ENCODE data around the gene SLC37A1.

SLC37A1 gene

GRCh38 chr21:42479582-42479981 is 34.1 kb upstream of the SLC37A1 start:
- DNase-seq (ENCODE audit: low read depth) = no peak

DNA sequence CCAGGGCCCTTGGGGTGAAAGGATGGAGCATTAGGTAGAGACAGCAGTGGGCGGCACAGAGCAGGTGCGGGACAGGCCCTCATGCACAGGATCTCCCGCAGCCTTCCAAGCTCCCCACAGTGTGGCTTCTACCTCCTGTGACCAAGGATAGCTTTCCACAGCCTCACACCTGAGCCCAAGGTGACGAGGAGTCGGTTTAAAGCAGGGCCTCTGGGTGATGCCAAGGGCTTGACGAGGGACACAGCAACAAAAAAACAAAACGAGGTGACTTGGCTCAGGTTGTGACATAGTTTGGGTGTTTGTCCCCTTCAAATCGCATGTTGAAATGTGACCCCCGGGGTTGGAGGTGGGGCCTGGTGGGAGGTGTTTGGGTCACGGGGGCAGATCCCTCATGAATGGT is 32.9 kb upstream of the SLC37A1 start:
- DNase-seq (ENCODE audit: low read depth) = no peak

- DNase-seq (ENCODE audit: low read depth) = no peak
Measured at GRCh38 chr21:42481169-42481568, 32.5 kb upstream of the SLC37A1 start.

GRCh38 chr21:42484966-42485365 is 28.7 kb upstream of the SLC37A1 start:
- no peak for DNase-seq (ENCODE audit: low read depth)

DNA sequence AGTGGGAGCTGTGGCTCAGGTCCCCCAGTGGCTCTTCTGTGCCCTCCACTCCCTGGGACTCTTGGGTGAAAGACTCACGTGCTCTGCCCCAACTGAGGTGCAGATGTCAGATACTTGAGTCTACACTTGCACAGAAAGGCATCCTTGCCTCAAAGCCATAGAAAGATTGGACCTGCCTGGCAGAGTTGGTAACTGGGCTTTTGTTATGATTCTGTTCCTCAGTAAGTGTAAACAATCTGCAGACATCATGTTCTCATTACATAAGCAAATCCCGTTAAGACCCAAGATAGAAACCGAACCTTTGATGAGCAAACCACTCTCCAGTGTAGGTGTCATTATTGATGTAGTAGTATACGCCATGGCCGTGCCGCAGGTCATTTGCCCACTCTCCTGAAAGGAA is 27.6 kb upstream of the SLC37A1 start:
- no peak for DNase-seq (ENCODE audit: low read depth)

DNA sequence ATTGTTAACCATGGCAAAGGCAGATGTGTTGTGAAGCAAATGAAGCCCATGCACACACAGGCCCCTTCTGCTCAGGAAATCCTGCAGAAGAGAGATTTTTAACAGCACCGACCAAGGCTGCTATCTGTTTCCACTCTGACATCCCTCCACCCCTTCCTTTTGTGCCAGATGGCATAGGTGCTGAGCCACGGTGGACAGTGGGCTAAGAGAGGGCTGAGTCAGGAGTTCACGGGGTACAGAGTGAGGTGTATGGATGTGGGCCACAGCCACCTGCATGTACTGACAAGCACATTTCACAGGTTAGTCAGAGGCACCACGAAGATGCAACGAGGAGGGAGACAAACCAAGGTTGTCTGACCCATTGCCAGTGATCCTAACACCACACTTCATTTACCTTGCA is 27.1 kb upstream of the SLC37A1 start:
- DNase-seq (ENCODE audit: low read depth) = no peak

- DNase-seq (ENCODE audit: low read depth) = no peak
Measured at GRCh38 chr21:42489006-42489563, 24.6 kb upstream of the SLC37A1 start.

DNA sequence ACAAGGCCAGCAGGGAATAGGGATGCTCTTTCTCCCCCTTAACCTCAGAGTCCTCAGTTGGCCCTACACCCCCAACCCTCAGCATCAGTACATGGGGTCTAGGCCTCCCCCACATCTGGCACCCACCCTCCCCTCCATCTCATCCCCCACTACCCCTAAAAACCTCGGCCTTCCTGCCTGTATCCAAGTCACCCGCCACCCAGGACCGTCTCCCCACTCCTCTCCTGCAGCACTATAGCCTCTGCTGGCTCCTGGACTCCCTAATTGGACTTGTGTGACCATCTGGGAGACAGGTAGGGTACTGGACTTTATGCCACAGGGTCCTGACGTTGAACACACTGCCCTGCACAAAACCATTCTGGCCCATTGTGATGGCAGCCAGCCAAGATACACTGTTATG is 23.7 kb upstream of the SLC37A1 start:
- no peak for DNase-seq (ENCODE audit: low read depth)

GRCh38 chr21:42490720-42491119 is 22.9 kb upstream of the SLC37A1 start:
- DNase-seq (ENCODE audit: low read depth) = no peak

GRCh38 chr21:42491328-42491727 is 22.3 kb upstream of the SLC37A1 start:
- DNase-seq (ENCODE audit: low read depth) = no peak

GRCh38 chr21:42492201-42492600 is 21.5 kb upstream of the SLC37A1 start:
- DNase-seq (ENCODE audit: low read depth) = no peak

- DNase-seq (ENCODE audit: low read depth) = no peak
Measured at GRCh38 chr21:42493109-42494060, 20.3 kb upstream of the SLC37A1 start.

- DNase-seq (ENCODE audit: low read depth) = no peak
Measured at GRCh38 chr21:42495027-42495426, 18.6 kb upstream of the SLC37A1 start.

GRCh38 chr21:42495765-42496119 is 17.9 kb upstream of the SLC37A1 start:
- DNase-seq (ENCODE audit: low read depth) = no peak

DNA sequence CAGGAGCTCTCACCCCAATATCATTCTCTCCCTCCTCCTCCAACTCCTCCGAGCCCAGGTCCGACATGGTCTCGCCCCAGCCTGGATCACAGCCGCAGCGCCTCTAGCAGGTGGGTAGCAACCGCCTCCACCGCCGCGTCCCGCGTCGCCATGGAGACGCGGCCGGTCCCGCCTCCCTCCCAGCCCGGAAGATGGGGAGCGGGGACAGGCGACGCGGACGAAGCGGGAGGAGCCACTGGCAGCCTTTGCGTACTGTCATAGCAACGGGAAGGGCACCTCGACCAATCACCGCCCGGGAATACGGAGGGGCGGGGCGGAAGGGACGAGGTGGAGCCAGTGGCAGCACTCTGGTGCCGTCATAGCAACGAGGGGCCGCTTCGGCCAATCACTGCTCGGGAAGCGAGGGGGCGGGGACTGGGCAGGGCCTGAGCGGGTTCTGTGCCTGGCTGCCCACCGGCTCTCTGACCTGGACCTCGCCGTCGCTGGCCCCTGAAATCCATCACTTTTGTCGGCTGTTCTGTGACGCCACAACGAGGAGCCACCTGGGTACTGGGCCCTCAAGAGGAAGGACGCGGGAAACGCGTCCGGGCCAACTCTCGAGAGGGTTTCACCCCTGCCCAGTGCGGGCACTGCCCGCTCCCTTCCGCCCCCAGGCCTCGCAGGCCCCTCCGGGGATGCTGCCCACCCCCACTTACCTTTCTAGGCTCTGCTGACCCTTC is 17.4 kb upstream of the SLC37A1 start, which contains the start of gene RSPH1:
Gene RSPH1, minus strand, starts transcription at position 105 of the 719 bp plus-strand sequence. Its CDS starts 38 bp downstream, at position 67.
- DNase-seq (ENCODE audit: low read depth) = peak; percentile 83

GRCh38 chr21:42496839-42497202 is 16.8 kb upstream of the SLC37A1 start:
- DNase-seq (ENCODE audit: low read depth) = no peak

- DNase-seq (ENCODE audit: low read depth) = no peak
Measured at GRCh38 chr21:42498012-42498411, 15.6 kb upstream of the SLC37A1 start.

GRCh38 chr21:42499444-42500112 is 14.1 kb upstream of the SLC37A1 start:
- DNase-seq (ENCODE audit: low read depth) = no peak

DNA sequence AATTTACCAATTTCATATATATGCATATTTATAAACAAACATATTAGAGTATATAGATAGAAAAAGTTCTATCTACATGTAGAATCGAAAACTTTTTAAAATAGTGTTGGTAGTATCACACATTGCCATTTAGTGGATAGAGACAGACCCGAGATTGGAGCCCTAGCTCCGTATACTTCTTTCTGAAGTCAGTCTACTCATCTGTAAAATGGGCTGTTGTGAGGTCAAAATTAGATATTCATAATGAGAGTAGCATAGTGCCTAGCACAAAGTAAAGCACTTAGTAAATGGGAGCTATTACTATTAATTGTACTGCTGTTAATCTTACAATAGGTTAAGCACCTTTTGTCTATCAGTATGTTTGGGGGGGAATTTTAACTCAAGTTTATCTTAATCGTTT is 13.4 kb upstream of the SLC37A1 start:
- no peak for DNase-seq (ENCODE audit: low read depth)

- no peak for DNase-seq (ENCODE audit: low read depth)
Measured at GRCh38 chr21:42500736-42501135, 12.9 kb upstream of the SLC37A1 start.

- DNase-seq (ENCODE audit: low read depth) = no peak
Measured at GRCh38 chr21:42503711-42504110, 9.9 kb upstream of the SLC37A1 start.

GRCh38 chr21:42505090-42505726 is 8.4 kb upstream of the SLC37A1 start:
- no peak for DNase-seq (ENCODE audit: low read depth)
